Liver (tissue), 3 donors: ENCODE measurements around the gene SYNDIG1.

Experiments used
- ATF3 ChIP-seq: IDR thresholded peaks from 2 replicates; pipeline ENCODE4 v1.6.1; 2016; ENCODE audit warnings: antibody characterized with exemption
- CTCF ChIP-seq: fragments of 150-350 bp; IDR thresholded peaks from 2 replicates; pipeline ENCODE4 v1.5.1; 2017; ENCODE audit warnings: improper control_type of control experiment, low read depth, low read length; ENCODE audit not compliant: missing input control
- EGR1 ChIP-seq, 2 donors: IDR thresholded peaks; 2 replicates each; pipeline ENCODE4 v1.6.1; 2016 to 2018; ENCODE audit warnings: antibody characterized with exemption in 2 of 2, low read depth in 2 of 2
- GABPA ChIP-seq, 2 donors: IDR thresholded peaks in 1 of 2; conservative IDR thresholded peaks in 1 of 2; 2 replicates each; pipeline ENCODE4 v1.6.1; 2016; ENCODE audit warnings: antibody characterized with exemption in 2 of 2, mild to moderate bottlenecking in 1 of 2, moderate library complexity in 1 of 2
- HNF4G ChIP-seq: IDR thresholded peaks from 2 replicates; pipeline ENCODE4 v1.6.1; 2016; ENCODE audit warnings: antibody characterized with exemption
- MAX ChIP-seq: IDR thresholded peaks from 2 replicates; pipeline ENCODE4 v1.6.1; 2016; ENCODE audit warnings: antibody characterized with exemption
- RAD21 ChIP-seq, 2 donors: IDR thresholded peaks; 2 replicates each; pipeline ENCODE4 v1.6.1; 2016; ENCODE audit warnings: antibody characterized with exemption in 2 of 2, mild to moderate bottlenecking in 2 of 2
- REST ChIP-seq: IDR thresholded peaks from 2 replicates; pipeline ENCODE4 v1.6.1; 2016; ENCODE audit warnings: antibody characterized with exemption, mild to moderate bottlenecking
- SP1 ChIP-seq: IDR thresholded peaks from 2 replicates; pipeline ENCODE4 v1.6.1; 2018; ENCODE audit warnings: antibody characterized with exemption, mild to moderate bottlenecking
- TAF1 ChIP-seq: conservative IDR thresholded peaks from 2 replicates; pipeline ENCODE4 v1.6.1; 2016; ENCODE audit warnings: antibody characterized with exemption, mild to moderate bottlenecking
- YY1 ChIP-seq: IDR thresholded peaks from 2 replicates; pipeline ENCODE4 v1.6.1; 2016; ENCODE audit warnings: antibody characterized with exemption, mild to moderate bottlenecking
- donor health status: healthy.
- donor health status: healthy.

- TF ChIP-seq CTCF: no peak
- no peak for TF ChIP-seq ATF3
- no peak for TF ChIP-seq RAD21 (IDR thresholded peaks at IDR 0.05)
- no peak for TF ChIP-seq TAF1
- no peak for TF ChIP-seq MAX
- TF ChIP-seq GABPA (IDR thresholded peaks at IDR 0.05 in 1 of 2, conservative IDR thresholded peaks at IDR 0.05 in 1 of 2): no peak
- TF ChIP-seq EGR1 (IDR thresholded peaks at IDR 0.05; ENCODE audit: low read depth in 2 of 2): no peak
- no peak for TF ChIP-seq SP1
- TF ChIP-seq REST: no peak
- no peak for TF ChIP-seq YY1
- no peak for TF ChIP-seq HNF4G
Observed at GRCh38 chr20:24469894-24470745, 691 bp downstream of the SYNDIG1 start.
